GM12801 (cell line): ENCODE data around the gene CZIB.

Experiments
- TF ChIP-seq, protein P1 (sequence below): IDR thresholded peaks from one replicate; pipeline ENCODE4 v1.5.1; 2011; ENCODE audit warnings: control low read depth; ENCODE audit not compliant: insufficient read length; ENCODE audit errors: extremely low read depth

CZIB gene

DNA sequence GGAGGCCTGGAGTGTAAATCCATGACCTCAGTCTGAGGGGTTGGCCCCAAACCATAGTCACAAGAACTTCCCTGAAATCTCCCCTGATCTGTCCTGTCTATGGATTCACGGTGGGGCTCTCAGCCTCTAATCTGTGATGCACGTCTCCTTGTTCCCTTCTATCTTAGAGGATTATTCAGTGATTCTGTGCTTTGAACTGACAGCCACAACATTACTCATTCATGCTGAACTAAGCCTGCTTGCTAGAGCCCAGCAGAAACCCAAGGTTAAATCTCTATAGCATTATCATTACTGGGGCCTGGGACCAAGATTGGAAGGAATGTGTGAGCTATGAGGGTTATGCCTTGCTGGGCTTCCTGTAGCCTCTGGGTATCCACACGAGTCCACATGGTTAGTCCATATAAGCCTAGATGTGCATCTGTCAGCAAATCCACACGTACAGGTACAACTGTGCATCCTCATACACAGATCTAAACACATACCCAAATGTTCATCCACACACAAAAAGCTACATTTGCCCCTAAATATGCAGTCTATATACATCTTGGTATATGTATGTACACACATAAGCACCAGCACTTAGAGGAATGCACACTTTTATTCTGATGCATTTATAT lies 40.3 kb upstream of the CZIB start:
- TF ChIP-seq, protein P1, sequence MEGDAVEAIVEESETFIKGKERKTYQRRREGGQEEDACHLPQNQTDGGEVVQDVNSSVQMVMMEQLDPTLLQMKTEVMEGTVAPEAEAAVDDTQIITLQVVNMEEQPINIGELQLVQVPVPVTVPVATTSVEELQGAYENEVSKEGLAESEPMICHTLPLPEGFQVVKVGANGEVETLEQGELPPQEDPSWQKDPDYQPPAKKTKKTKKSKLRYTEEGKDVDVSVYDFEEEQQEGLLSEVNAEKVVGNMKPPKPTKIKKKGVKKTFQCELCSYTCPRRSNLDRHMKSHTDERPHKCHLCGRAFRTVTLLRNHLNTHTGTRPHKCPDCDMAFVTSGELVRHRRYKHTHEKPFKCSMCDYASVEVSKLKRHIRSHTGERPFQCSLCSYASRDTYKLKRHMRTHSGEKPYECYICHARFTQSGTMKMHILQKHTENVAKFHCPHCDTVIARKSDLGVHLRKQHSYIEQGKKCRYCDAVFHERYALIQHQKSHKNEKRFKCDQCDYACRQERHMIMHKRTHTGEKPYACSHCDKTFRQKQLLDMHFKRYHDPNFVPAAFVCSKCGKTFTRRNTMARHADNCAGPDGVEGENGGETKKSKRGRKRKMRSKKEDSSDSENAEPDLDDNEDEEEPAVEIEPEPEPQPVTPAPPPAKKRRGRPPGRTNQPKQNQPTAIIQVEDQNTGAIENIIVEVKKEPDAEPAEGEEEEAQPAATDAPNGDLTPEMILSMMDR, result no peak

DNA sequence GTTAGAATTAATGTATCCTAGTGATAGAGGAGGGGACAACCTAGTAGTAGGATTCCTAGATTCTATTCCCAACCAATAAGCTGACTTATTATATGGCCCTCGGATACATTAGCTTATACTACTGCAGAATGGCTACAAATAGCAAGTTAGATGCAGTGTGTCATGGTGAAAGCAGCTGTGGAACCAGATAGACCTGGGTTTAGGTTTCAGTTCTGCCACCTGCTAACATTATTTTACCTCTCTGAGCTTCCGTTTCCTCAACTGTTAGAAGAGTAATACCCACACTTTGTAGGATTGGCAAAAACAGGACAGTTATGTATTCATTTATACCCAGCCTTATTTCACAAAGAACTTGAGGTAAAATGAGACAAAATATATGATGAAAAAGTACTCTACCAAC lies 39.5 kb upstream of the CZIB start:
- TF ChIP-seq, protein P1, result no peak

DNA sequence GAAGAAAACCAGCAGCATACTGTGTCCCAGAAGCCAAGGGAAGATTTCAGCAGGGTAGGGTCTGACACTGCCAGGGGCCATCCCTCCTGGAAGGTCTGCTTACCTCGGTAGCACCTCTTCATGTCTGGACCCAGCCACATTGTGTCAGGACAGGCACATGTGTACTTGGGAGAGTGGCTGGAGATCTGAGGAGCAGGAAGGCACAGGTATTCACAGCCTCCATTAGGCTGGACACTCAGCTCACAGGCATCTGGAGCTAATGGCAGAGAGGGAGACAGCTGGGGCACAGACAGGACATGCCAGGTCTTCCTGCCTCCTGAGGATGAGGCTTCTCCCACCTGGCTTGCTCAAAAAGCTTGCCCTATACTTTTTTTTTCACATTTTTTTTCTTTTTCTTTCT lies 37.8 kb upstream of the CZIB start:
- TF ChIP-seq, protein P1, result no peak

DNA sequence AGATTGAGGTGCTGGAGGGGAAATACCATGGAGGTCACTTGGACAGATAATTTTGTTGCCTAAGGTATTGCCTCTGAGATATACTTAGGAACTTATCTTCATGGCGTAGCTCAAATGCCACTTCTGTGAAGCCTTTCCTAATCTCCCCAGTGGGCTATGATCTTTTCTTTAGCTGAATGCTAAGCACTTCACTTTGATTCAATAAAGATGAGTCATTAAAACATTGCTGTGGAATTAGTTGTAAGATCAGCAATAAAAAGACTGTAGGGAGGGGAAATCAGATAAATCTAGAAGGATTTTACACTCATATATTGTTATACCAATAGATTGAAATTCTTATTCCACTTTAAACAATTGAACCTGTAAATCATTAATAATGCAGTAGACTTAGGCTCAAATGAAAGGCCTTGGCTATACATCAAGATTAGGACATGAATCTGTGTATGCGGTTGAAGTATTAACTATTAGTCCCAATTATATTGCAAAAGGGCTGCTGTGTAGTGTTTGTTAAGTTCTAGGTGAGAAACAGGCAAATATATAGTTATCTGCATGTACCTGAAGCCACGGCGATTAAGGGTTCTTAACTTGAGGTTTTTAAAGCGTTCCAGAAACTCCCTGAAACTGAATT lies 37.1 kb upstream of the CZIB start:
- TF ChIP-seq, protein P1, result no peak

DNA sequence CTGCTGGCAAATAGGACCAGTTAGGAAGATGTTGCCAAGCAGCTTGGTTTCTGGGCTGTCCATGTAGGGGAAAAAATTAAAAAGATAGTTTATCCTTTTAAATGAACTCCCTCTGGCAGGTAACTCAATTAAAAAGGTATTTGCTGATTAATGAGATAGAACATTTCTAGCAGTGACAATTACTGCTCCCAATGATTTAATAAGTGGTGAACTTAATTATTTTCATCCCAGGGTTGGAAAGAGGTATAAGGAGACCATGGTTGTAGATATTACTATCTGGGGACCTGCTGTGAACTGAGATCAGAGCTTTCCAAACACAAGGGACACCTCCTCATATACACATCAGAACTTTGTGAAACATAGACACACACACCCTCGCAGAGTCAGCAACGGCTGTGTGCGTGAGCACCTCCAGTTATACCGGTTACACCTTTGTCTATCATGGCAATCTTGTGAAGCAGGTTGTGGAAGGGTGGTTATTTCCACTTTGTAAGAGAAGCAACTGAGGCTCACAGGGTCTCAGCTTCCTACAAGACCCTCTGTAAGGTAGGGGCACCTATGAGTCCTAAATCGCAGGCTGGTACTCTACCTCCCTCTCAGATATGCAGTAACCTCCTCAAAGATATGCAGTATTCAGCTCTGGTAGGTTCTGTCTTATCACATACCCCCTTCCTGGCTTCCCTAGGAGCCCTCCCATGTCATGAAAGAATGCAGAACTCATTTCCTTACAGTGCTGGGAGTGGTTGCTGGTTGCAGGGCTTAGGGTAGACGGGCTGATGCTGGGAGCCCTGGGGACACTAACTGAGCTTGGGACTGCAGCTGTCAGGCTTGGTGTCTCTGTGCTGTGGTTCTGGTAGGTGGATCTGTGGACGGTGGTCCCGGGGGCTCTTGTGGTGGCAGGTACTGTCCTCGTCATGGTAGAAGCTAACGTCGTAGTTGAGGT lies 36.3 kb upstream of the CZIB start:
- TF ChIP-seq, protein P1, result no peak

DNA sequence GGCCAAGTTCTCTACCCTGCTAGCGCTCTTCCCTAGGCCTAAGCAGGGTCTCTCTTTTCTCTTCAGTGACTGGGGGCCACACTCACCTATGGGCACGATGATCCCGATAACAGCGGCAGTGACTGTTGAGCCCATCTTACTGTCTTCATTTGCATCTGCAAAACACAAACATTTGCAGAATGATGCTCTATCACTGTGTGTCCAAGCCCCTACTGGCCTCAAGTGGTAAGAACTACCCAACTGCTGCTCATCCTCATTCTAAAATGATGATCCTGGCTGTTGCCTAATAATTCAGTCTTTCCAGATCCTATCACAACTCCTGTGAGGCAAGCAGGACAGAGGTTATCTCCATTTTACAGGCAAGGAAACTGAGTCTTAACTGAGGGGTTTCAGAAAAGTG lies 34.6 kb upstream of the CZIB start:
- TF ChIP-seq, protein P1, result no peak

DNA sequence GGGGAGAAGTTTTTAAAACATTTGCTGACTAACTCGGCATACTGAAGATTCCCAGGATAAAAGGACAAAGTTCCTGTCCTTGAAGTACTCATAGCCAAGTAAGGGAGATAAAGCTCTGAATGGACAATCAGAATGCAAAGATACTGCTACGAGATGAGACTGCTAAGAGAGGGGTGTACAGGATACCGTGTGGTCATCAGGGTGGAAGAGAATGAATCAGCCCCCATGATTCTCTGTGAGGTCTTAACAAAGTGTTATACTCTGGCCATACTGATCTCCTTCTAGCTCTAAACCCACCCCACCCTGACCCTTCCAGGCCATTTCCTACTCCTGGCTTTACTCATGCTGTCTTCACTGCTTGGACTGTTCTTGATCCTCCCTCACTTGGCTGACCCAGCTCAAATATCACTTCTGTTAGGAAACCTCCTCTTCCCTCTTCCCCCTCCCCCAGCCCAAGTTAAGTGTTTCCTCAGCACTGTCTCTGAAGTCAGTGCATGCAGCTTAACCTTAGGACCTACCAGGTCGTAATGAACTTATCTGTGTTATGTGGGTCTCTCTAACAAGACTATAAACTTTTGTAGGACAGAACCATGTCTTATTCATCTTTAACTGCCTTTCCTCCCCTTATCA lies 33.7 kb upstream of the CZIB start:
- TF ChIP-seq, protein P1, result no peak
